Hematopoietic multipotent progenitor cell treated with erythropoietin and hydrocortisone succinate and interleukin-3 and kit ligand, for 8 days (in vitro differentiated cells): Measurements from ENCODE around the gene ILDR1.

Experiments
- DNase-seq: peaks from one replicate; pipeline ENCODE4 v3.0.0-alpha.2; 2015

Gene ILDR1

DNA sequence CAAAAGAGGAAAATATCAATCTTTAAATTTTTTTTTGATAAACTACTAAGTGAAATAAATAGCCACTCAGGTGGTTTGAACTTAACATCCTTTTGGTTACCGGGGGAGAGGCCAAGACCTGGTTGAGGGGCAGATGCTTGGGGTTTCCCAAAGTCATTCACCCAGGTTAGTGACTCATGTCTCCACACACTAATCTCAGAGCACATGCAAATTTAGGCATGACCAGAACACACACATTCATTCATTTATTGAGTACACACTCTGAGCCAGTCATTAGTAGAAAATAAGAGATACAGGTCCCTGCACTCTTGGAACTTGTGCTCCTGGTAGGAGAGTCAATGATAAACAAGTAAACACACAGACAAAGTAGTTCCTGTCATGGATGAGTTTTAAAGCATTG lies 7.3 kb downstream of the ILDR1 start:
- DNase-seq = no peak

DNA sequence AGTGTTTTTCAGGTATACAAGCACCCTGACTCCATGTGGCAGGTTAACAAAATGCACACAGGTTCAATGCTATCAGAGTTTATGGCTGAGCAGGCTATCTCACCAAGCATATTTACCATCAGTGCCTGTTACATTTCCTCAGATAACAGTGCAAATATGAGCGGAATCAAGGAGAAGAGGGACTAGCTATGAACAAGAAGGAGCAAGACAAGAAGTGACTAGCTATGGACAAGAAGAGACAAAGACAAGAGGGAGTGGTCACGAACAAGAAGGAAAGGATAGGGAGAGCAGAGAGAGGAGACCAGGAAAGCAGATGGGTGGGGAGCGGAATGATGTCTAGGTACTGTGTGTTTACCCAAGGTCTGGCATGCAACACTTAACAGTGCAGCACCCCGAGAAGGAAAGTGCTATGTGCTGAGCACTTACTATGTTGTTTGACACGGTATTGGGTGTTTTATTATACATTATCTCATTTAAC lies 8.6 kb downstream of the ILDR1 start:
- DNase-seq = no peak

DNA sequence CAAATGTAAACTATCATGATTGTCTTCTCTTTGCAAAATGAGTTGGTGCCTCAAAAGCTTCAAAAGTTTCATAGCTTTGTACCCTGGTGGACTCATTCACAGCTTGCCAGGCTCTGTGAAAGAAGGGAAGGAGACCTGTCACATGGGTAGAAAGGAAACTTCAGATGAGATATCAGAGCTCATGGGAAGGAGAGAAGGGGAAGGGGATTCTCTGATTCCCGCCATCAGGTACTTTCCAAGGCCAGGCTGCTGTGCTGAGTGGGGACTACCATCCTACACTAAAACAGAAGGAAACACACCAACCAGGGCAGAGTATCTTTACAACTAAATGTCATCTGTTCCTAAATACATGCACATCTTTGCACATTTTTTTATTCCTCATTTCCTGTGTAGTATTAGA lies 9.2 kb downstream of the ILDR1 start:
- no peak for DNase-seq

DNA sequence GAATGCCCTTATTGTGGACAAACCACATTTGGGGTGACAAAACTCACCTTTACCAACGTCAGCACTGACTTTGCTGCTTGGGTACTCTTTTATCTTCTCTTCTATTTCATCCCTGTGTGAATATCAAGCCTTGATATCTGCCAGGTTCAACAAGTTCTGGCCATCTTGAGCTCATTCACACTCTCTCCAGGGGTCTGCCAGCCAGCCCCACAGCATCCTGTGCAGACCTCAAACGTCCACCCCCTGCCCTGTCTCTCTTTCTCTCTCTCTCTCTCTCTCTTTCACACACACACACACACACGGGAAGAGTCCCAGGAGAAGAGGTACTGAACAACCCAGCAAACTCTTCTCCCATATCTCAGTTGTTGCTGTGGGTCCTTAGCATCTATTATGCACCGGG lies 10.7 kb downstream of the ILDR1 start:
- DNase-seq = no peak

DNA sequence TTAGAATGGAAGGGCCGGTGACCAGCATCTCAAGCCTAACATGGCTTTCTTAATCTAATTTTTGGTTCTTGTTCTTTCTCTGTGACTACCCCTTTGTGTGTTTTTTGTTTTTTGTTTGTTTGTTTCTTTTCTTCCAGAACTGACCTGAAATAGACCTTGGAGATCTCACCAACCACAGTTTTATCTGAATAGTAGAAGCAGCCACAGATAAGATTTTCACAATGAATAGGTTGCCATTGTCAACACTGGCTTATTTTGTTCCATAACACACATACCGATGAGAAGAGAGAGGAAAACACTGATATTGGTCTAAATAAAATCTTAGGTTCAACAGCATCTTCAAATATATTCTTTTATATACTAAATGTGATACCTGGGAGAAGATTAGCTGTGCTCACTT lies 11.5 kb downstream of the ILDR1 start:
- no peak for DNase-seq

DNA sequence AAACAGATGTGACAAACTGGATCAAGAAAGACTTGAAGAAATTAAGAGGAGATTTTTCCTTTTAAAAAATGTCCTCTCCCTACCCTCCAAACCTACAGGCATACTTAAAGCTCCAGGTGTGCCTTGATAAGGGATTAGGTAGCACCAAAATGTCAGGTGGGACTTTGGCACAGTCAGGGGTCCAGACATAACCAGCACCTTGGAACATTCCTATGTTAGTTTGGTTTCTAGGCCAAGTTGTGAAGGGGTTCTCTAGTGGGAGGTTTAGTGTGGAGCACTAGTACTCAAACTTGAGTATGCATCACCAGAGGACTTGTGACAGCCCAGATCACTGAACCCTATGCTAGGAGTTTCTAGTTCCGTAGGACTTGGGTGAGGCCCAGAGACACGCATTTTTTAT lies 13.9 kb downstream of the ILDR1 start:
- DNase-seq = no peak

DNA sequence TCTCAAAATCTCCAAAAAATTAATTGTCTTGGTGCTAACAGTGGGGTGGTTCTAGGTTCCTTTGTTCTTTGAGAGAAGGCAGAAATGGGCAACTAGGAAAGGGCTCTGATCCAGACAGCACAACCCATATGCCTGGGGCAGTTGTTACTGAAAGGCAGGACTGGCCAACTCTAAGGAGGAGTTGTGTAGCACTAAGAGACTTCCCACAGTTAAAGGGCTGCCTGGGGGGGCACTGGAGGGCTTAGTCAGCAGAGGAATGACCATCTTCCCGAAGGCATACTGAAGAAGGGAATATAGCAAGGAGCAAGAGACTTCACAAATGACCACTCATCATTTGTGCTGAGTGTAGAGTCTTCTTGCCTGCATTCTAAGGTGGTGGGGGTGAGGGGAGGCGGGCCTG lies 15.8 kb downstream of the ILDR1 start:
- DNase-seq = no peak

DNA sequence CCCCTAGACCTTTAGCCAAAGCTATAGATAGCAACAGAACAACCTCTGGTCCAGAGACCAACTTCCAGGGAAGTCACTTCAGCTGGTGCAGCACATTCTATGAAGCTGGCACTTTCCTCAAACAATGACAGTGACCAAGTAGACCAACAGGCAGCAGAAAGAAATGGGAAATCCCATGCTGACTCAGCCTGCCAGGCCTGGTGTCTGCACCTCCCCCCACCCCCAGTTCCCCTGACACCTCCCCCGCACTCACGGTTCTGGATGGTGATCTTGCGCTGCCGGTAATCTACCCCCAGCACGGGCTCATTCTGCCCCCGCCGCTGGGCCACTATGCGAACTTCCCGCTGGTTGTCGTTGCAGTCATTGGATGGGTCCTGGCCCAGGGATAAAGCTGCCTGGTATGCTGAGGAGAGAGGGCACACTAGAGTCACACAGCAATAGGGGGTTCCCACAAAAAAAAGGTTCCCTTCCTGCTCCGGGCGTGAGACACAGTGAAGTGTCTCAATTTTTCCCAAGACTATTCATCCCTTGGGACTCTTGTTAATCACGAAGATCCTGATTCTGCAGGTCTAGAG lies 17.0 kb downstream of the ILDR1 start:
- DNase-seq = no peak

DNA sequence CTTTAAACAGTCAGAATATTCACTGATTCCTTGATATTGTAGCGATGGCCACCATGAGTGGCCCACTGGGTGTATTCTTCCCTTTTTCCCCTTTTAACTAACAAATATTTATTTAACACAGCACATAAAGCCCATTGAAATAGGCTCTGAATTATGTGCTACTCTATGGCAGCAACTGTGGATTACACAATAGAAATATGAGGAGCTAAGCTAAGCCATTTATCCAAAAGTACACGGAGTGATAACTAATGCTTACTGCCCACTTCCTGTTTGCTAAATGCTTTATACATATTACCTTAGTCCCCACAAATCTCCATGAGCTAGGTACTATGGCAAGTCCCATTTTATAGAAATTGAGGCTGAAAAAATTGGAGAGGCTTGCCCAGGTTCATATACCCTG lies 17.9 kb downstream of the ILDR1 start:
- DNase-seq = no peak

DNA sequence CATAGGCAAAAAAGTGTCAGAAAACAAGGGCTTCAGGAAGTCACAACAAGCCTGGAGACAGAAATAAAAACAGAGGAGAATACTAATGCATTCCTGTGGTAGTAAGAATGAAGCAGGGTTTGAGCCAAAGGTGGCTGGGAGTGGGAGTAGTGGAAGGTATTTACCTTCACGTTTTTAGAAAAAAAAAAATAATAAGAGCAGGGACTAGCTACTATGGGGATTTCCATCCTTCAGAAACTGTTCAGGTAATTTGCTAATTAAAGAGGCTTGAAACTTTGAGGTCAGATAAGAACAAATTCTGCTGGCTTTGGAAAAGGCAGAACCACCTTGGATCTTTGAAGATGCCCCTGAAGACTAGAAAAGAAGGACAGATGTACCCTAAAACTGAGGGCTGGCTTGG lies 18.4 kb downstream of the ILDR1 start:
- DNase-seq = no peak

DNA sequence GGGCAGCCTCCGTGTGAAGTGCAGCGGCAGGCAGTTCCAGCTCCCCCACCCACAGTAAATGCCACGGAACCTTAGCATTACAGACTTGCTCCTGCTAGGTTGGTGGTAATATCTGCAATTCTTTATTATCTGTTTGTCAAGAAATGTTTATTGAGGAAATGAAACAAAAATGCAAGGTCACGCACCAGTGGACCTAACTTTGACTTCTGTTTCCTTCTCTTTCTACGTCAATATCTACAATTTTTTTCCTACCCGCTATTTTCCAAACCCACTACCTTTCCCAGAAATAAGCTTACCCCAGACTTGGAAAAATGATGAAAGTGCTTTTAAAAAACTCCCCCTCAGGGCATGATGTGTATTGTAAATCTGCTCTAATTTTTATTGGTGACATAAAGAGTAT lies 18.9 kb downstream of the ILDR1 start:
- DNase-seq = no peak

DNA sequence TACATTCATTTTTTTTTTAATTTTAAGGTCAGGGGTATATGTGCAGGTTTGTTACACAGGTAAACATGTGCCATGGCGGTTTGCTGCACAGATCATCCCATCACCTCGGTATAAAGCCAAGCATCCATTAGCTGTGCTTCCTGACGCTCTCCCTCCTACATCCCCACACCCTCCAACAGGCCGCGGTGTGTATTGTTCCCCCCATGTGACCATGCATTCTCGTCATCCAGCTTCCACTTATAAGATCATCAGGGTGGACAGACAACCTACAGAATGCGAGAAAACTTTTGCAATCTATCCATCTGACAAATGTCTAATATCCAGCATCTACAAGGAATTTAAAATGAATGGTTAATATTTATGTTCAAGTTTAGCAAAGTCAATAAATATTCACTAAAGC lies 19.4 kb downstream of the ILDR1 start:
- DNase-seq = no peak

DNA sequence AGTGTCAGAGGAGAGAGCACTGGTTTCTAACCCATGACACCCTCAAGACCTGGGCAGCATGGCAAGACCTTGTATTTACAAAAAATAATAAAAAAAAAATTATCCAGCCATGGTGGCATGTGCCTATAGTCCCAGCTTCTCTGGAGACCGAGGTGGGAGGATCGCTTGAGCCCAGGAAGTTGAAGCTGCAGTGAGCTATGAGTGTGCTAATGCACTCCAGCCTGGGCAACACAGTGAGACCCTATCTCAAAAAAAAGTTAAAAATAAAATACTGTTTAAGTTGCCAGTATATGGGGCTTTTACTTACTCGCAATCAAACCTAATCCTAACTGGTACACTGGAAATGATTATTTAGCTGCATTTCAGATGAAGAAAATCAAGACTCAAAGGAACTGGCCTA lies 20.2 kb downstream of the ILDR1 start:
- DNase-seq = no peak

DNA sequence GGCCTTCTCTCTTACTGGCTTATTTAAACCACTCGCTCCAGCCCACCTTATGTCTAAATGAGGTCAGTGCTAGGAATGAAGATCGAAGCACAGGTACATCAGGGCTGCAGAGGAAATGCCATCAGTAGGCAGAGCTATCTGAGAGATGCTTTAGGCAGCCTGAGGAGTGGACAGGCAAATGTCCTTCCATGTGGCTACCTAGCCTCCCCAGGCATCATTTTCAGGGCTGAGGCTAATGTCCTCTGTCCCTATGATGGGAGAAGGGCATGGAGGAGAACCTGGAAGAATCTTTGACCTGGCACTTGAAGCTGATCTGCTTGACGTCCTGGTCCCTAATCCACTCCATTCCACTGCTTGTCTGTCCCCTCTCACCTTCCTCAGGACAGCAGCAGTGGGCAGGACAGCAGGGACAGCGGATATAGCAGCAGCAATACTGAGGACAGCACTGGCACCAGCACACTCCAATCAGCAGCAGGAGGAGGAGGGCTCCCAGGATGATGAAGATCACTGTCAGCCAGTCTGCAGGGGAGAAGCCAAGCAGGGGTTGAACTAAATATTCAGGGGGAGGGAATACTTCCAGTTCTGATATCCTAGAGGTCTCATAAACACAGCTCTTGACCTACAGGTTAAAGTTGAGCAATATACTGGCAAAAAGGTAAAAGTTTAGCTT lies 21.0 kb downstream of the ILDR1 start:
- no peak for DNase-seq

DNA sequence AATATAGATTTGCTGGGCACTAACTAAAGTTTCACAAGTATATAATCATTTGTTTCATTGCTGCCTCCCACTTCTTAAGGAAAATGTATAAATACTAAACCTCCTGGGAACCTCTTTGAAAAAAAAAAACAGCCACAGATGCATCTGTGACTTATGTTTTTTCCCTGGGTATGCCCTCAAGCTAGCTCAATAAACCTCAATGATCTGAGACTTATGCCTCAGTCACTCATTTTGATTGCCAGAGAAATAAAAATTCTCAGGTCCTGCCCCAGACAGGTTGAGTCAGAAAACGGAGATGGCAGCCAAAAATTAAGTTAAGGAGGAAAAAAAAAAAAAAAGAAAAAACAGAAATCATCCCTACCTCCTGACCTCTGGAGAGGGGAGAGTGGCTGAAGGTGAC lies 22.1 kb downstream of the ILDR1 start:
- DNase-seq = no peak

DNA sequence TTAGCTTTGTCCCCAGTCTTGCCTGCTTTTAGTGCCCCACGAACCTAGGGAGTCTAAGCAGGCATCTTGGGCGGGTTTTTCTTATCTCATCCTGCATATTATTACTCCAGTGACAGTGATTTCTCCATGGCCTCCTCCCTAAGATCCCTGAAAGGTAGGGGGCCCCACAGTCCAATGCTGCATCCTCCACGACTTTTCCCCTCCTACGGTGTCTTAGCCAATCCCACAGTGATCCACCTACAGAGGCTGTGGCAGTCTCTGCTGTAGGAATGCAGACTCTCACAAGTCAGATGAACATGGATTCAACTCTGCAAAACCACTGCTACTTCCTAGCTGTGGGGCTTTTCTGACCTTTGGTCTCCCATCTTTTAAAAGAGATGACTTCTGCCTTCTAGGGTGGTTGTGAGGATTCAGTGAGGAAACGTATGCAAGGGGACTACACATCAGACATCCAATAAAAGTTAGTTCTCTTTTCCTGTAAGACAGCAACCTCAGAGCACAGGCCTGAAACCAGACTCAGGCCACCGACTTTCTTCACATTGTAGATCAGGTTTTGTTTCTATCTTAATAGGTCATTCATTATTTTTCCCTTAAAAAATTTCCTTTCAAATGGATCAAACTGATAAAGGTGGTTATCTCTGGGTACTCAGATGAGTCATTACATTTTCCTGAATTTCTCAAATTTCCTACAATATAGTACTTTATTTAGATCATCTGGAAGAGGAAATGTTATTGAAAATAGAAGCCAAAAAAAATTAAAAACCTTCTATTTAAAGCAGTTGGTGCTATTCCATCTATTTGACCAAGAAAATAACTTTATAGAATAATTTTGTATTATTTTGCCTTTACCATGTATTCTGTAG lies 23.2 kb downstream of the ILDR1 start:
- no peak for DNase-seq

DNA sequence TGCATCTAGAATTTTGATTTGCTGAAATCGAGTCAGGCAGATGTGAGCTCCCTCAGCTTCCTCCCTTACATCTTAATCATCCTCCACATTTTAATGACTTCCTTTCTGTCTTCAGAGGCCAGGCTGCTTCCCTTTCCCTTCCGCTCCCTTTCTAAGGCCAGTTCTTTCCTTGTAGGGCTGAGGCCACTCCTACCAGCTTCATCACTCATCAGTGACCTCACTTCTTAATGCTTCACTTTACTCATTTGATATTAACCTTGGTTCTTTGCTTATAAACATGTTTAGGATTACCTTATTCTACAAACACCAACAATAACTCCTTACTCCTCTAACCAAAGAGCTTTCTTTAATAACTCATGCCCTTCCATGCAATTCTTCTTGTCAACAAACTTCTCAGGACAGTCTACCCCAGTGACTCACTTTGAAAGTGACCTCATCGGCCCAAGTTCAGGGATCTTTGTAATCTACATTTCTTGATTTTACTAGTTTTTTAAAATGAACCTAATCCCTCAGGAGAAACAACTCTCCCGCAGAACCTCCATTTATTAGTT lies 23.9 kb downstream of the ILDR1 start:
- DNase-seq = peak; percentile 9

DNA sequence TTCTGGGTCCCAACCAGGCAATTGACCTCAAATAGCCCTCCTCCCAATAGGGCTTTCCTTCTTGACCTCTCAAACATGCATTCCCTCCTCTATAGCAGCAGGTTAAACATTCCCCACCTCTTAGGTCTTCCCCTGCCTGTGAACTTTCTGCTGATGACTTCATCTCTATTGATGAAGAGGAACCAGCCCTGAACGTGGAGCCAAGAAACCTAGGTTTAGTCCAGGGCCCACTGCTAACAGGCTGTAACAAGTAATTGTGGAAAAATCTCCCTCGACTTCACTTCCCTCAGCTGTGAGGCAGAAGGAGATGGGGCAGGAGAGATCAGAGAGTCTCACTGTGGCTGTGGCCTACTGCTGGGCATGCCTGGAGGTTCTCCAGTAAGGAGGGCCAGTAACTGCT lies 24.7 kb downstream of the ILDR1 start:
- no peak for DNase-seq

DNA sequence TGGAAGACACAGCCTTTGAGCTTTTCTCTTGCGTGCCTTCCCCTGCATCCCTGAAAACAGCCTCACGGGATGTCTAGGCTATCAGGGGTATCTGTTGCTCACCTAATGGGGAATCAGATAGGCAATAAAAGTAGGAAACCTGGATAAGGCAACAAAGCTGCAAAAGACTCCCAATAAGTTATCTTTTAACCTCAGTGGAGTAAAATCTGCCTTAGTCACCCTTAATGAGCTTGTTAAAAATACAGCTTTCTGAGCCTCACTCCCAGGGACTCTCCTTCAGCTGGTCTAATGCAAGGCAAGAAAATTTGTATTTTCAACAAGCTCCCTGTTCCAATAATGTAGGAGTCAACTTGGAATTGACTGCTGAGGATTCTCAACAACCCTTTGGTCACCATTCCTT lies 25.6 kb downstream of the ILDR1 start:
- no peak for DNase-seq

DNA sequence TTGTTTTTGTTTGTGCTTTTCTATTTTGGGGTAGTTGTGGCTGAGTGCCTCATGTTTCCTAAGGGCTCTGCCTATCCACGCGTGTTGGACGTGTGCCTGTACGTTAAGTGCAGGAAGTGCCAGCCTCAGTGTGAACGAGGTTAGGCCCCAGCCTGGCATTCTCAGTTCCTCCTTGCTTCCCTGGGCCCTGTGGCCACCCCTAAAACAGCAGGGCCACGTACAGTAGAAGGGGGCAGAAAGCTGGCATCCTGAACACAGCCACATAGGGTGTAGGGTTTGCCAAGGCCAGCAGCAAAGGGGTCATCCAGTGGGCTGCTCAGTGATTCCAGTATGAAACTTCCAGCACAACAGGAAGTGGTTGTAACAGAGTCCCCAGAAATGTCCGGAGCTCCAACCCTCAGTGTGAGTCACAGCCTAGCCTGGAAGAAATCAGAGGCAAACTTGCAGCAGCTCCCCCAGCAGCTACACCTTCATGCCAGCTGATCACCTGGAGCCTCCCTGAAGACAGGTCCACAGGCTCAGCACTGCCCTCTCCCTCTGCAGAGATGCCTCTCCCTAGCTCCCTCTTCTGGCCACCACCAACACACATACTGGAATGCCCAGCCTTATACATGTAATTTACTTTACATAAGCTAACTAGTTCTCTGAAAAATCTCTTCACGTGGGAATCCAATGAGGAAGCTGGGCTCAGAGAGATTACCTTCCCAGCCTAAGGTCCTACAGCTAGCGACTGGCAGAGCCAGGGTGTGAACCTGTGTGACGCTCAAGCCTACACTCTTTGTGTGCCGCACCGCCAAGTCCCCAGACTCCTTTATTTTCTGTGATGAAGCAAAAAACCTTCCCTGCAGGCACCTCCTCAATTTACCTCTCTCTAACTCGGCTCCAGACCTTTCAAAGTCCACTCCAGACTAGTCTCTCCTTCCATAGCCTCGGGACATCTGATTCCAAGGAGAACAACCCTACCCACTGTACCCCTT lies 26.6 kb downstream of the ILDR1 start:
- DNase-seq = peak; percentile 68

DNA sequence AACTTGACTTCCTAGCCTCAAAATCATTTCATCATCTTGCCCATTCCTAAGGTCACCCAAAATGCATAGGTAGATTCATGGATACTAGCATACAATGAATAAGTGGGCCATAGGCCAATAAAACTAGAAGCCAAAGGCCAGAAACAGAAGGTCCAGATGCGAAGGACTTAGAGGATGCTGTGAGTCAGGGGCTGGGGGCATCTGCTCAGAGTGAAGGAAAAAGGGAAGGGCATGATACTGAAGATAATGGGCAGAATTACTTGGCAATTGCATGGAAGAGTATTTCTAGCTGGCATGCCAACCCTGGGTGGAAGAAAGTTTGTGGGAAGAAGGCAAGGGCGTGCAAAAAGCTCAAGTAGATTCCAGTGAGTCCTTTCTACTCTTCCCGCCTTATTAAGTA lies 27.5 kb downstream of the ILDR1 start:
- DNase-seq = no peak
